Osteocyte (in vitro differentiated cells): ENCODE data around the gene DPP9. TPM values are rescaled to one million over a fixed set of nuclear protein-coding genes. Genes with fewer than 3 reads are reported as not detected.

Source experiments
- DNase-seq: peaks from one replicate; pipeline ENCODE4 v3.0.0; 2021; ENCODE audit warnings: mixed read lengths; ENCODE audit not compliant: unreplicated experiment; ENCODE audit errors: extremely low spot score
- H3K27ac Mint-ChIP-seq: one replicate; pipeline ENCODE4 v1.8.0; 2021; ENCODE audit warnings: mild to moderate bottlenecking, mixed read lengths; ENCODE audit not compliant: unreplicated experiment
- H3K27me3 Mint-ChIP-seq: one replicate; pipeline ENCODE4 v1.8.0; 2021; ENCODE audit warnings: mixed read lengths; ENCODE audit not compliant: unreplicated experiment
- H3K36me3 Mint-ChIP-seq: one replicate; pipeline ENCODE4 v1.8.0; 2021; ENCODE audit warnings: mixed read lengths; ENCODE audit not compliant: unreplicated experiment
- H3K4me1 Mint-ChIP-seq: one replicate; pipeline ENCODE4 v1.8.0; 2021; ENCODE audit warnings: mixed read lengths; ENCODE audit not compliant: unreplicated experiment
- H3K4me3 Mint-ChIP-seq: one replicate; pipeline ENCODE4 v1.8.0; 2021; ENCODE audit warnings: mild to moderate bottlenecking, moderate library complexity, mixed read lengths; ENCODE audit not compliant: unreplicated experiment
- H3K9me3 Mint-ChIP-seq: one replicate; pipeline ENCODE4 v1.8.0; 2021; ENCODE audit warnings: mixed read lengths; ENCODE audit not compliant: unreplicated experiment
- CTCF ChIP-seq: fragments of 200-600 bp; sonication (generic); IDR thresholded peaks from 2 replicates; pipeline ENCODE4 v1.5.0; 2021; ENCODE audit warnings: antibody characterized with exemption, mild to moderate bottlenecking, moderate library complexity
- total RNA-seq: library from RNA; stranded (reverse); gene quantifications from 2 replicates; pipeline ENCODE4 v1.2.1, GENCODE V29; 2021

Gene DPP9
- total RNA-seq, 1 donor from 2014 or later, result 54.8 TPM

- no peaks in the 10 kb centered on the region for H3K36me3 Mint-ChIP-seq
- peaks cover 17% of the 10 kb centered on the region for H3K27me3 Mint-ChIP-seq
- no peaks in the 10 kb centered on the region for H3K9me3 Mint-ChIP-seq
- peaks cover 9% of the 10 kb centered on the region for H3K4me1 Mint-ChIP-seq
- no peak for TF ChIP-seq CTCF
- DNase-seq, result no peak
- no peak overlapping the region for H3K27ac Mint-ChIP-seq
- no peak overlapping the region for H3K4me3 Mint-ChIP-seq
Observed at GRCh38 chr19:4740092-4740491, 16.4 kb upstream of the DPP9 start.

GRCh38 chr19:4738734-4739133, 15.1 kb upstream of the DPP9 start:
- H3K9me3 Mint-ChIP-seq, result no peaks in the 10 kb centered on the region
- no peaks in the 10 kb centered on the region for H3K36me3 Mint-ChIP-seq
- H3K27ac Mint-ChIP-seq, result no peak overlapping the region
- H3K27me3 Mint-ChIP-seq, result peaks cover 18% of the 10 kb centered on the region
- H3K4me1 Mint-ChIP-seq, result peaks cover 2% of the 10 kb centered on the region
- no peak for DNase-seq
- TF ChIP-seq CTCF, result no peak
- no peak overlapping the region for H3K4me3 Mint-ChIP-seq

- no peak for TF ChIP-seq CTCF
- H3K27me3 Mint-ChIP-seq, result peaks cover 16% of the 10 kb centered on the region
- no peak overlapping the region for H3K4me3 Mint-ChIP-seq
- no peak for DNase-seq
- H3K9me3 Mint-ChIP-seq, result no peaks in the 10 kb centered on the region
- H3K36me3 Mint-ChIP-seq, result no peaks in the 10 kb centered on the region
- H3K27ac Mint-ChIP-seq, result no peak overlapping the region
- H3K4me1 Mint-ChIP-seq, result peaks cover under 1% of the 10 kb centered on the region
Observed at GRCh38 chr19:4737955-4738600, 14.4 kb upstream of the DPP9 start.

- Mint-ChIP-seq H3K4me1 (peaks cover 4% of the 10 kb centered on the region), H3K27ac (no peak overlapping the region), H3K4me3 (no peak overlapping the region), H3K9me3 (no peaks in the 10 kb centered on the region), H3K27me3 (peaks cover 13% of the 10 kb centered on the region), H3K36me3 (no peaks in the 10 kb centered on the region)
- DNase-seq, result no peak
- TF ChIP-seq CTCF, result no peak
Observed at GRCh38 chr19:4733755-4734345, 10.2 kb upstream of the DPP9 start.

- Mint-ChIP-seq H3K4me1 (peaks cover 4% of the 10 kb centered on the region), H3K27me3 (peaks cover 11% of the 10 kb centered on the region), H3K4me3 (no peak overlapping the region), H3K36me3 (no peaks in the 10 kb centered on the region), H3K9me3 (no peaks in the 10 kb centered on the region), H3K27ac (no peak overlapping the region)
- TF ChIP-seq CTCF, result peak; percentile 82
- DNase-seq, result no peak
Observed at GRCh38 chr19:4732680-4733114, 9.1 kb upstream of the DPP9 start.
